Activated CD4-positive, alpha-beta T cell treated with anti-CD3 and anti-CD28 coated beads, Interleukin-2, amount 50 U/mL, for 1 hour (primary cell): ENCODE results near the gene LRRC34.

Experiments used
- DNase-seq: peaks from one replicate; pipeline ENCODE4 v3.0.0-alpha.2; 2020

LRRC34 gene

DNA sequence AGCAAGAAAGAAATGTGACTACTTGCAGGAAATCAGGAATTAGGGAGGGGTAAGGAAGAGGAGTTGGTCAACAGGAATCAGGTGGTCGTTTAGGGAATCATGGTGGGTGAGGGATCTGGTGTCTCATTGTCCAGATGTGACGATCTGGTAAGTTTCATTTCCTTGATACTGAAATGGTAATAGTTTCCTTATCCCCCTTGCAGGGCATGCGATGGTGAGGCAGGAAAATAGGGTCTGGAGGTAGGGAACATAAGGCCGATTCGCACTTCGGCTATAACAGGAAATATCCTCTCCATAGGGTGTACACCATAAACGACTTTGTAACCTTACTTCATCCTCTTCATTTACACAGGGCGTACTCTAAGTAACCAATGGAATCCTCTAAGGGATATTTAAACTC lies 574 bp upstream of the LRRC34 start:
- no peak for DNase-seq

DNA sequence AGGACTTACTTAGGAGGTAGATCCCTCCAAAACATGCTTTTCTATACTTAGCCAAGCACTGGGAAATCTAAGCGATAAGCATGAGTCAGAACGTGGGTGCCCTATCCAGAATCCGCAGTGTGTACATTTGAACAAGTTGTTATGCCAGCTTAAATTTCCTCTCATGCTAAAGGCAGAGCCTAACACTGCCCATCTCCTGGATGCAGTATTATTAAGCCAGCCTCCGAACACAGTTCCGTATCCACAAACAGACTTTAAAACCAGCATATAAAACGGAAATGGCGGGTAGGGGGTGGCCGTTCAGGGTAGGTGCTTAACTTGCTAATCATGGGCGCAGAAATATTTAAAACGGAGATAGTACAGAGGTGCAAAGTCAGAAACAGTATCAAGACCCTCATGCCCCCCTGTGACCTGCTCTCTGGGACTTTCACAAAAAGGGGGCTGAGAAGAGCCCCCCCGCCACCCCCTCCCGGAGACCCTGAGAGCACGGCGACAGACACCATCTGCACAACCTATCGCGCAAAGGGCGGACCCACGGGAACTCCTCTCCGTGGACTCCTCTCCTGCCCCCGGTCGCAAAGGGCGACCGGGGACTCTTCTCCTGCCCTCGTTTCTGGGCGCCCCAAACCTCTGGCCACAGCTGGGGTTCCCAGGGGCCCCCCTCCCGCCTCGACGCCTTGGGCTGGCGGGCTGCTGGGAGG lies 923 bp downstream of the LRRC34 start:
- no peak for DNase-seq

GRCh38 chr3:169809230-169809795 lies 3.4 kb downstream of the LRRC34 start:
- no peak for DNase-seq

DNA sequence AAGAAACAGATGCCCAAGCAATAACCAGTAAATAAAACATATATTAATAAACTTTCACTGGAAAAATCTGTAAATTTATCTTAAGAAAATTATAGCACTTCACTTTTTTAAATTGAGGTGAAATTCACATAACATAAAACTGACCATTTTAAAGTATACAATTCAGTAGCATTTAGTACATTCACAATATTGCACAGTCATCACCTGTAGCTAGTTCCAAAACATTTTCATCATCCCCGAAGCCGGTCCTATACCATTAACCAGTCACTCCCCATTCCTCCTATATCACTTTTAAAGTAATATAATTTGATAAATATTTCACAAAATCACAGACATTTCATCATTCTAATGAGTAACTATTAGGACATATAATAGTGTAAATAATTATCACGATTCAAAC lies 8.0 kb downstream of the LRRC34 start:
- no peak for DNase-seq

- DNase-seq: no peak
Measured at GRCh38 chr3:169792359-169792758, 20.3 kb downstream of the LRRC34 start.

DNA sequence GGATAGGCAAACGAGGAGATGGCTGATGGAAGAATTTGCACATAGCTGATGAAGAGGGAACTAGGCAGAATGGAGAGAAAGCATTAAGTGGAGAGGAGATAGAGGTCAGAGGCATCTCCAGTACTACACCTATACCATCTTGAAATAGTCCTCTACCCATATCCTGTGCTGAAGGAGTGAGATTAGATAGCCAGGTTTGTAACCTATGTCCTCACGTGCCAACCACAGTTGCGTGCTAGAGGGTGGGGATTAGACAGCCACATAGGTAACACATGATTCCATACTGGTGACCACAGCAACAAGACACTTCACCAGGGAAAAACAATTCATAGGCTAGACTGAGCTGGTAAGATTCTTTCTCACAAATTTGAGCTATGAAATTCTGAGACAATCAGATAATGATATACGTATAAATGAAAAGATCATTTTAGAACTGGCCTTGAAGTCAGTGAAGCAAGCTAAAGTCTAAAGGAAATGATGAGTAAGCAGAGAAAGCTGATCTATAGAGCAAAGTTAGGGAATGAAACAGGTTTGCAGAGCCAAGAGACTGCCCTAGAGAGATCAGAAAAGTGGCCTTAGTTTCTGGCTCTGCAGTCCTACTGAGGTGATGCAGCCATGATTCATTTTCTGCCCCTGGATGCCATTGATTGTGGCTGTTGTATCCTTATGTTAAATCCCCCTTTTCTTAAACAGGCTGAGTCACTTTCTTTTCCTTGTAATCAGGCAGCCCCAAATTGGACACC lies 21.8 kb downstream of the LRRC34 start:
- no peak for DNase-seq

GRCh38 chr3:169790219-169790618 lies 22.5 kb downstream of the LRRC34 start:
- no peak for DNase-seq

- DNase-seq: no peak
Measured at GRCh38 chr3:169787791-169788190, 24.9 kb downstream of the LRRC34 start.

GRCh38 chr3:169787120-169787519 lies 25.6 kb downstream of the LRRC34 start:
- DNase-seq: no peak

DNA sequence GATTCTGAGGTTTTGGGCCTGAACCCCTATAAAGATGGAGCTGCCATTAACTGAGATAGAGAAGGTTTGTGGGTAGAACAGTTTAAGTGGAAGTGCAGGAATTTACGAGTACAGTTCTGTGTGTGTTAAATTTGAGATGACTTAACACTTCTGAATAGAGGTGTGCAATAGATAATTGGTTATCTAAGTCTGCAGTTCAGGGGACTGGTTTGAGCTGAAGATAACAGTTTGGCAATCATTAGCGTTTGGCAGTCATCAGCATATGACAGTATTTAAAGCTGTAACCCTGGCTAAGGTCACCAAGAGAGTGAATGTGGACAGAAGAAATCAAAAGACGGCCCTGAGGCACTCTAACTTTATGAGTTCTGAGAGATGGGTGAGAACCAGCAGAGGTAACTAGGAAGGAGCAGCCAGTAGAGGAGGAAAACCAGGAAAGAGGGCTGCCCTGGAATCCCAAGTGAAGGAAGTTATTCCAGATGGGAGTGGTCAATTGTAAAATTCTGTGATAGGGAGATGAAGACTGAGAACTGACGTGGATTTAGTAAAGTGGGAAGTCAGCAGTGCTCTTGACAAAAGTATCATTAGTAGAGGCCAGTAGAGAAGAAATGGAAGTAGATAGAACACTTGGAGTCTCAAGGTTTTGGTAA lies 31.4 kb downstream of the LRRC34 start:
- DNase-seq: no peak

DNA sequence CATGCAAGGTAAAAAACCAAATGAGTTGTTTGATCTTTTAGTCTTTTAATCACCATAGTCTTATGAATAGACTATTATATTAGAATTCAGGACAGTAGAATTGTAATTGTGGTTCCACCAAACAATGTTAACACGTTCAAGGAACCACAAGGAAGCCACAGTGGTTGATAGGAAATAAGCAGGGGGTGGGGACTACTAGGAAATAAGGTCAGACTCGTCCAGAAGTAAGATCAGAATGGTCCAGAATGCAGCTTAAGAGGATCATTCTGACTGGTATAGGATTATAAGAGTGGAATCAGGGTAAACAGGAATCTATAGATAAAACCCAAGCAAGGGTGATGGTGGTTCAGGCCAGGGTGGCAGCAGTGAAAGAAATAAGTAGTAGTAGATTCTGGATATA lies 32.0 kb downstream of the LRRC34 start:
- no peak for DNase-seq

GRCh38 chr3:169777822-169778221 lies 34.9 kb downstream of the LRRC34 start:
- no peak for DNase-seq

- no peak for DNase-seq
Measured at GRCh38 chr3:169774186-169774585, 38.5 kb downstream of the LRRC34 start.

DNA sequence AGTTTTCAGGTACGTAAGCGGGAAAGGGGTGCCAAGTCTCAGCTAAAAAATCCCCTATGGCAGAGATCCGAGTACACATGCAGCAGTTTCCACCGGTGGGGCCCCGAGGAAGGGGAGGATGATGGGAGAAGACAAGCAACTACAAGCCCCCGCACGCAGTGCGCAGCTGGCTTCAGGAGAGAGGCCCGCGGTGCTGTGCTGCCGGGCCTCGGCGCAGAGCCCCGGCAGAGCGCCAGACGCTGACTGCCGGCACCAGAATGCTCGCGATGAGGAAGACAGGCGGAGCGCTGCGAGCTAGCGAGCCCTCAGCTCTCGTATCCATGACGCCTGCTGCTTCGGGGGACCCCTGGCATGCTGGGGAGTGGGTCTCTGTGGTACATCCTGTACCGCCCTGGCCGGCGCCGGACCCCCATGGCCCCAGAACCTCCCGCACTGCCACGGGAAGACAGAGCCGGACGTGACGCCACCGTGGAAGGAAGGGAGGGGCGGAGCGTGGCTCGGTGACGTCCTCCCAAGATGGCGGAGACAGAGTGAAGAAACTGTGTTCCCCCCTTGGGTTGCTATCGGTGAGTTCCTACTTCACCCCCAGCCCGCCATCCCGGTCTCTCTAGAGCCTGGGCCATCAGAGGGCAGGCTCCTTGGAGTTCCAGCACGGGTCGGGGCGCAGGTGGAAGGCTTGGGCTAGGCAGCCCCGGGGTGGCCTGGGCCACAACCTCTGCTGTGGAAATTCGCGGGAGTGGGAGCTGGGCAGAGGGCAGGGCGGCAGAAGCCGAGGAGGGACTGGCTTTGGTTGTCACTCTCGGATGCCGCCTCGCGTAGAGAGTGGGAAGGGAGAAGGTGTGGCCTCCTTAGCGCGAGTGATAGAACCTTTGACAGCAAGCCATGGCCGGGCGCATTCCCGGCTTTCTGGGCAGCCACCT lies 39.5 kb downstream of the LRRC34 start, which contains the start of gene MYNN:
MYNN (plus strand) TSS at position 500 of the 920 bp plus-strand sequence. CDS start 900 bp downstream, outside the sequence.
- peak; percentile 91 for DNase-seq

GRCh38 chr3:169772305-169772896 lies 40.3 kb downstream of the LRRC34 start:
- DNase-seq: no peak

GRCh38 chr3:169771497-169772304 lies 41.0 kb downstream of the LRRC34 start:
- DNase-seq: peak; percentile 52

DNA sequence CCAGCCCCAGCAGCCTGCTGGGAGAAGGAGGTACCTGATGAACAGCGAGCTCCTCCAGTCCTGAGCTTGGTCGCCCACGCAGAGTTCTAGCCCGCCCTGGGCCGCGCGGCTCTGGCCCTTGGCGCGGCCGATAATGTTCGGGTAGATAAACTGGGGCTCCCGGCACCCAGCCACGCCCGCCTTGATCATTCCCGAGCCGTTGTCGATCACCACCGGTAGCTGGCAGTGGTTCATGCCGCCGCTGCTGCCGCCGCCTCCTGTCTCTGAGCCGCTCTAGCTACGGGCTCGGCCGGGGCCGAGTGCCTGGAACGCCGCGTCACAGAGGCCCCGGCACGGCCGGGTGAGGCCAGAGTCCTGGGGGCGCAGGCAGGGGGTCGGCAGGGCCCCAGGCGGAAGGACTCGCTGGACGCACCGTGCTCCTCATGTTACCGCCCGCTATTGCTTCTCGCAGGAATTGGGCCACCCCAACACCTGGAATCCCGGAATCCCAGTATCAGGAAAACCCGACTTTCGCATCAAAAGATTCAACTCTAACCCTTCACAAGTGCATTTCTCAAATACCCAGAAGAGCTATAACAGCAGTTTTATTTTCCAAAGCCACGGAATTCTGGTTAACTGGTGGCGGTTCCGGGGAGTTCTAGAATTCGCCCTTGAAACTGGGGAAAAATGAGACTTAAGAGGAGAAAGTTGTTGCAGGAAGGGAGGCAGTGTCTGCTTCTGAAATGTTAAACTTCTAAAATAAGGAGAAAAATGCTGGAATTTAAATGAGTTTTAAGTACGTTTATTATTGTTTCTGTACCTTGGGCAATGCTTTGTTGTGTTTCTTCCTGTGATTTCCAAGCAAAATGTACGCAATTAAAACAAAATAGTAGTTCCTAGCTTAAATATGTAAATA lies 43.2 kb downstream of the LRRC34 start, which contains the start of gene ACTRT3:
ACTRT3 (minus strand) TSS at position 275 of the 895 bp plus-strand sequence; CDS start at position 234, 41 bp downstream.
- peak; percentile 62 for DNase-seq

- peak; percentile 90 for DNase-seq
Measured at GRCh38 chr3:169764882-169765612, 47.7 kb downstream of the LRRC34 start, which contains the start of gene TERC. Gene TERC (minus strand): TSS chr3:169765060.

GRCh38 chr3:169764312-169764881 lies 48.3 kb downstream of the LRRC34 start:
- peak; percentile 57 for DNase-seq
